Superior temporal gyrus (tissue), 1 donor: Measurements from ENCODE around the gene HMGN2.

Experiments
- DNase-seq: peaks from one replicate; pipeline ENCODE4 v3.0.0-alpha.2; 2016; ENCODE audit errors: extremely low spot score

The HMGN2 gene

GRCh38 chr1:26472320-26472900, at the start of gene HMGN2:
Gene HMGN2 (plus strand): TSS chr1:26472440. CDS start chr1:26472613, 173 bp downstream.
- peak; percentile 94 for DNase-seq

DNA sequence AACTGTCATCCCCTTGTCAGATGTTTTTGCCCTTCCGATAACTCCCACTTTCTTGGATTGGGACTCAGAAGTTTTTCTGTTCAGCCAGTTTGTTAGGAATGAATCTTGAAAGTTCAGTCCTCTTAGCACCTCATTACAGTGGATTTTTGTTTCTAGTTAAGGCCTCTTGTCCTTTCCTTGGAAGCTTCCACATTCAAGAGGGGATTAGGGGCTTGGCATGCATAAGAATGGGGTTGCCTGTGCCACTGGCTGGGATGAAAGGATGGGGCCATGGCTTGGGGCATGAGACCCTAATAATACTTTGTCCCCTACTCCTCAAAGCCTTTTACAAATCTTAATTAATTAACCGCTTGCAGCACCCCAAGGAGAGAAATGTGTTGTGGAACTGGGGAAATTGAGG, 42.5 kb upstream of the HMGN2 start:
- no peak for DNase-seq

DNA sequence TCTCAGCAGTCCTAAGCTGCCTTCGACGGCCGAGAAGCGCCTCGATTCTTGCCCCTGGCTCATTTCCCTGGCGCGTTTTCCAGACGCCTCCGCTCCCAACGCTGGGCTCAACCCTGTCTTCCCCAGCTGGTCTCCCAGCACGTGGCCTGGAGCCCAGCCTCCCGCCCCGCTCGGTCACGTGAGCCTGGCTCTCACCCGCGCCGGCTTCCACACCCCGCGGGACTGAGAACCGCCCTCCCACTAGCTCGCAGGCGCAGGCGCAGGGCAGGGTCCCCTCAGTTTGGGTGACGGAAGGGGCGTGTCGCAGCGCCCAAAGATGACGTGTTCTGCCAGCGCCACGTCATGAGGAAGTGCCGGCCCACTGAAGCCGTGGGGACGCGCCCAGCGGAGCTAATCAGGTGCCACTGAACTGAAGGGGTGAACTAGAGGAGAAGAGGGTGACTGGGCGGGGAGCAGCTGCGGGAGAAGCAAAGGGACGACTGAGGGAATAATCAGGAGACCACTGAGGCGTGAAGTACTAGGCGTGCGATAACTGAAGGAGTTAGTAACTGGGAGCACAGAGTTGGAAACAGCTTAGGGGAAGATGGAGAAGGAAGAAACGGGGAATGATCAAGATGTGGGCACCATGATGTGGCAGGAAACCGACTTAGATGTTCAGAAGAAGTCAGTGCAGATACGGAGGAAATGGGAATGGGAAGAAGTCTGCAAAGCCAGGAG, 40.1 kb upstream of the HMGN2 start, which contains the start of gene DHDDS:
DHDDS (plus strand) TSS at position 343 of the 717 bp plus-strand sequence. CDS start 625 bp downstream, outside the sequence.
- DNase-seq: peak; percentile 98

DNA sequence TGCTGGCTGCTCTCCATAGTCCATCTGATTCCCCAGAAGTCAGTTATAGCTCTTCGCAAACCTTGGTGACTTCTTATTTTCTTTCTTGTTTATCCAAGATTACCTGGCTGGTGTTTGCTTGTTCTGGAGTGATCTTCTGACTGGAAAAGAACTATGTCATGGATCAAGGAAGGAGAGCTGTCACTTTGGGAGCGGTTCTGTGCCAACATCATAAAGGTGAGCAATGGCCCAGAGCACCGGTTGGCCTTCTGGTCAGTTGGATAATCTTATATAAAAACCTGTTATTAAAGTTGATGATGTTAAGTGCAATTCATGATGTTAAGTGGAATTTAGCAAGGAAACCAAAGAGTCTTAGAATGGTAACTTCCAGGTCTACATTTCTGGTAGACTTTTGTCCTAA, 39.4 kb upstream of the HMGN2 start:
- no peak for DNase-seq

DNA sequence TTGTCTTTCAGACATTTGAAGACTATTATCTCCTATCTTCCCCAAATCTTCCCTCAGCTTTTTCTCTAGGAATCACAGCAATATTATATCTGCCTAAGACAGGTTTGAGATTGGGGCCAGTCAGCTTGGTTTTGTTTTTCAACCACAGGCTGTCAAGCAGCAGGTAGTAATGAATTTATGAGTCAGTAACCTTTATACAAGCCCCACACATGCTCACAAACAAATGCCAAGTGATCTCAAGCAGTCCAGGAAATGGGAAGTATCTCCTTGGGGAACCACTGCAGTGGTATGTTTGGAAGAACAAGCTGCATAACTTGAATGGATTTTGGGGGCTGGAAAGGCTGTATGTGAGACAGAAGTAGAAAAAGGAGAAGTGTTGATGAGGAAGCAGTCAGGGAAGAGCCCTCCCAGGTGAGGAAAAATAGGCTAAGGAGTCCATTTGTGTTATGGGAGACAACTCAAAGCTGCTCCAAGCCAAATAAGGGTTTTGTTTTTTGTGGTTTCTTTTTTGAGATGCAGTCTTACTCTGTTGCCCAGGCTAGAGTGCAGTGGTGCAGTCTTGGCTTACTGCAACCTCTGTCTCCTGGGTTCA, 38.0 kb upstream of the HMGN2 start:
- DNase-seq: no peak

DNA sequence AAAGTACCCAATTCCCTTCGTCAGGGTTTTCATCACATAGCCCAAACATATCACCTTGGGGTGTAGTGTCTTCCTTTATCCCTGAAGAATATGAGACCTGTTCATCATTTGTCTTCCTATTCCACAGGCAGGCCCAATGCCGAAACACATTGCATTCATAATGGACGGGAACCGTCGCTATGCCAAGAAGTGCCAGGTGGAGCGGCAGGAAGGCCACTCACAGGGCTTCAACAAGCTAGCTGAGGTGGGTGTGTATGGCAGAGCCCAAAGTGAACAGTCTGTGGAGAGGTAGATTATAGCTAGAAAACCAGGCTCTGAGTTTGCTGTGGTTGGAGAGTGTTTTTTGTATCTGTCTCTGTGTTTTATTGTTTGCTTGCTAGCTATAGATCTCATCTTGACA, 34.2 kb upstream of the HMGN2 start:
- no peak for DNase-seq

GRCh38 chr1:26440259-26440658, 32.0 kb upstream of the HMGN2 start:
- no peak for DNase-seq

DNA sequence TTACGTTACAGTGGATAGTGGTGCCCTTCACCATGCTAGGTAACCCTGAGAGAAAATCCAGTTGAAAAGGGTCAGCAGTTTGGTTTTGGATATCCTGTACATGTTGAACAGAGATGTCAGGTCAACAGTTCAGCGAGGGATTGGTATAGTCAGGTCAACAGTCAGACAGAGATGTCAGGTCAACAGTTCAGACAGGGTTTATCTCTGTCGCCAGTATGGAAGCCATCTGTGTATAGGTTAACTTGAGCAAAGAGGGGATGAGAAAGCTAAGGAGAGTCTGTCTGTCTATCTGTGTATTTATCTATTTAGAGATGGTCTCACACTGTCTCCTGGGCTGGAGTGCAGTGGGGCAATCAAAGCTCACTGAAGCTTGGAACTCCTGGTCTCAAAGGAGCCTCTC, 22.4 kb upstream of the HMGN2 start:
- DNase-seq: no peak

- no peak for DNase-seq
Observed at GRCh38 chr1:26450908-26451307, 21.3 kb upstream of the HMGN2 start.

DNA sequence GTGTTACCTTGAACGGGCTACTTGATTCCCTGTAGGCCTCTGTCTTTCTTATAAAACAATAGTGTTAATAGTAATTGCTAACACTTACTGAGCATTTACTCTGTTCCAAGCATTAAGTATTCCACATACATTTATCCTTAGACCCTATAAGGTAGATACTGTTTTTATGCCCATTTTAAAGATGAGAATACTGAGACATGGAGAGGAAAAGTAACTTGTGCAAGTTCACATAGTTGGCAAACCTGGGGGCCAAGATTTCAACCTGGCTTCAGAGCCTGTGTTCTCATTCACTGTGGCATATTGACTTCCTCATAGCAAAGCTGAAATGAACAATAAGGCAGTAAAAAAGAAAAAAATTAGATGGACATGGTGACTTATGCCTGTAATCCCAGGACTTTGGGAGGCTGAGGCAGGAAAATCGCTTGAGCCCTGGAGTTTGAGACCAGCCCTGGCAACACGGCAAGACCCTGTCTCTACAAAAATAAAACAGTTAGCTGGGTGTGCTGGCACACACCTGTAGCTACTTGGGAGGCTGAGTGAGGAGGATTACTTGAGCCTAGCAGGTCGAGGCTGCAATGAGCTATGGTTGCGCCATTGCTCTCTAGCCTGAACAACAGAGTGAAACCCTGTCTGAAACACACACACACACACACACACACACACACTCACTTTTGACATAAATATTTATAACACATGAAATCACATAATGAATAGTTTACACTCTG, 19.6 kb upstream of the HMGN2 start:
- no peak for DNase-seq

DNA sequence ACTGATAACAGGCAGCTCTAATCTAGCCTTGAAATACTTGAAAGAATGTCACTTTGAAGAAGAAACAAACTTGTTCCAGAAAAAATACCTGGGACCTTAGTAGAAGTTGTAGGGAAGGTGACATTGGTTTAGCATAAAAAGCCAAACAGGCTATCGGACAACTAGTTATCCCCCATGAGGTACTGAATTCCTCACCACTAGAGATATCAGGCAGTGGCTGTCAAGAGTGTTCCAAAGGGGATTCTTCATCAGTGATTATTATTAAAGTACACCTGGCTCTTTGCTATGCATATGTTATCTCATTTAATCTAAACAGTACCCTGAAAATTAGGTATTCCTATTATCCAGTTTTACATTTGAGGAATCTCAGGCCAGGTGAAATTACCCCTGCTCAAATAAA, 13.1 kb upstream of the HMGN2 start:
- no peak for DNase-seq

DNA sequence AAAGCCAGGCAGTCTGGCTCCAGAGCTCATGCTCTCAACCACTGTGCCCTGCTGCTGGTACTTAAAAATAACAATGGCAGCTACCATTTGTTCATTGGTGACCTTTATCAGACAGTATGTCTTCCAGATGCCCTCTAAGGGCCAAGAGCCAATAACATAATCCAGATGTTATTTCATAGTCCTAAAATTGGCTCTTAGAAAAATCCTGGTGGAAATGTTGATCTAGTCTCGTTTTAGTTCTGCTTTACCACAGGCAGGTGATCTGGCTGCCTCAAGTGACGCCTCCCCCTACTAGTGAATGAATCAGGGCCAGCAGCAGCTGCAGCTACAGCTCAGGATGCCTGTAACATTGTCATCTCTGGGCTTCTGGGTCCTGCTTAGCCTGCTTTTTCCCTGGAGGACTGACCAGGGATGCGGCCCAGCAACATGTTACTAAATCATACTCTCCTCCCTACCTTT, 12.6 kb upstream of the HMGN2 start:
- DNase-seq: no peak

DNA sequence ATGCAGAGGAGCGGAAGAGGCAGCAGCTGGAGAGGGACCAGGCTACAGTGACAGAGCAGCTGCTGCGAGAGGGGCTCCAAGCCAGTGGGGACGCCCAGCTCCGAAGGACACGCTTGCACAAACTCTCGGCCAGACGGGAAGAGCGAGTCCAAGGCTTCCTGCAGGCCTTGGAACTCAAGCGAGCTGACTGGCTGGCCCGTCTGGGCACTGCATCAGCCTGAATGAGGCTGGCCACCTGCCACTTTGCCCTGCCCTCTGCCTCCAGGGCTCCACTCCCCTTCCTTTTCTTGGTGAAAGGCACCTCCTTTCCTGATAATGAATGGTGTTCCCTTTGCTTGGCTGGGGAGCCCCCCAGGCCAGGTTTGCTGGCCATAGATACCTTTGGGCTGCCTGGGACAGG, 3.3 kb upstream of the HMGN2 start:
- no peak for DNase-seq

GRCh38 chr1:26469558-26469957, 2.7 kb upstream of the HMGN2 start:
- no peak for DNase-seq

DNA sequence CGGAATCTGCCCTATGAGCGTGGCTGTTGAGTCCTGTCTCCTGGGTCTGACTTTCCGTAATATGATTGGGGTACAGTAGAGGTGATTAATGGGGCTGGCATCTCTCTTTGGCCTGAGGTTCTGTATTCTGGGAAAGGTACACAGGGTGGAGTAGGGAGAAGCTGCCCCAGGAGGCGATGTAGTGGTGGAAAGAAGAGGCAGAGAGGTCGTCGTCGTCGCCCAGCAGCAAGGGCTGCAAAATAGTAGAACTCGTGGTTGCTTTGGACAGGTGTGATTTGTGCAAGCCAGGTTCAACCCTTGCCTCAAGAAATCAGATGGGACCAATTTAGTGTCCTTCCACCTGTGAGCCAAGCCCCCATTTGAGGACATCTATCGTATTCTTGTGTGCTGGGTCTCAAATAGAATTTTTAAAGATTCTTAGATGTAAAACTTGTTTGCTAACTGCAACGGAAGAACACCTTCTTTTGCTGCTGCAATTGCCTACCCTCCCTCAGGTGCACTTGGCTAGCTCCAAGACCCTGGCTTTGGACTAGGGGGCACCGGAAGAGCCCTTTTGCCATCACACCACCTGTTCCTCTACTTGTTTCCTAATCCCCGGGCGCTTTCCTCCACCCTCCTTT, 1.3 kb upstream of the HMGN2 start:
- peak; percentile 45 for DNase-seq

DNA sequence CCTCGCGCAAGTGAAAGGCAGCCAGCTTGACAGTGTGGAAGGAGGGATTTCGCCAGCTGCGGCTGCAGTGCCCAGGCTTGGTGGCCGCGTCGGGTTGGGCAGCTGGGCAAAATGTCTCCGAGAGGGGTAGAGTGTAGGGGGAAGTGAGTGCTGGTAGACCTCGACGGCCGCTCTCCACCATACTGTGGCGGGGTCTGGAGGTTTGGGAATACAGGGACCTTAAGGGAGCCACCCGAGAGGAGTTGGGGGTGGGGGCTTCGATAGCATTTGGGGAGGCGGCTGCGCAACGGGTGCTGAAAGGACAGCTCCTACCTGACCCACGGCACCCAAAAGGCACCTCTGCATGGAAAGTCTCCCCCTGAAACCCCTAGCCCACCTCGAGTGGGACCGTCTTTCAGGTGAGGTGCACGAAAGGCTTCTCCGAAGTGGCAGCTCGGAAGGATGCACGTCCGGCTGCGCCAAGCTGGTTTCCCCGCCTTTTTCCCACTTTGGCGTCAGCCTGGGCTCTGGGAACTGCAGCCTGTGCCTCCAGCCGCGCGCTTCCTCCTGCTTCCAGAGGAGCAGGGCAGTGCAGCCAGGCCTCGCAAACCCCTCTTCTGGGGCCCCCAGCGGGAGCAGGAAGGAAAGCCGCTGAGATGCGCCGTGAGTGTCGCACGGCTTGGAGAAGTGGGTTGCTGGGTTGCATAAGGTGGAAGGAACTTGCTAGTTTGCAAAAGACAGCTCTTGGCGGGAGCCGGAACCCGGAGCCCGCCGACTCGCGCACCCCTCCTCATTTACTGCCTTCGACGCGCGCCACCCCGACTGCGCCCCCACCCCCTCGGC, 531 bp upstream of the HMGN2 start:
- DNase-seq: peak; percentile 61

DNA sequence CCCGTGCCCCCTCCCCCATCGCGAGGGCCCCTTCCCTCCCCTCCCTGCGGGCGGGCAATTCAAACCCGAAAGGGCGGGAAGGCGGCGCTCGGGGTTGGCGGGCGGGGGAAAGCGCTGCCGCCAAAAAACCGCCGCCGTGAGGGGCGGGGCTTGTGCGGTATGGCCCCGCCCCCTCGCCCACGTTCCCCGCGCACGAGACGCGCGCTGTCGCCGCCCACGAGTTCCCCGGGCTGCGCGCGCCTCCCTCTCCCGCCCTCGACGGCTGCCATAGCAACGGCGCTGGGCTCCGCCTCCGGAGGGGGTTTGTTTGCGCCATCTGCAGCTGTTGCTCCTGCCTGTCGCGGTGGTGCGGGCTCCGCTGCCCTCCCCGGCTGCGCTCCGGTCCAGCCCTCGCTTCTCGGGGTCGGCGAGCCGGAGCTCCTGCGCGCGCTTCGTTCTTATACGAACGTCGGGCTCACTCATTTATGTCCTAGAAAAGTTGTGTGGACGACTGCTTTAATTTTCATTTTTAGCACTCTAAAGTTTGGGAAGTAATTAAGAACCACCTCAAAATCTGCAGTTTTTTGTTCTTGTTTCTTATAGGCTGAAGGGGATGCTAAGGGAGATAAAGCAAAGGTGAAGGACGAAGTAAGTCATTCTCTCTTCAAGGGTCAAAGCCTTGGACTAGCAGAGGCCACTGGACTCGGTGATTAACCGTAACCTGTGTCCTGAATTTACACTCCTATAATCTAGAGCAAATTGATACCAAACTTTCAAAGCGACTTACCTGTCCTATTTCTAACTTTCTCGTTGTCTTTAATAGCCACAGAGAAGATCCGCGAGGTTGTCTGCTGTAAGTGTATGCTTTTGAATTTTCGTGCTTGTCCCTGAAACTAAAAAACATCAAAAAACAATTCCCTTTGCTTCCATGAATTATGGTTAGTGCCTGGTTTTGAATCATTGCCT, 933 bp downstream of the HMGN2 start:
- peak; percentile 95 for DNase-seq

GRCh38 chr1:26474818-26475217, 2.6 kb downstream of the HMGN2 start:
- DNase-seq: no peak

- DNase-seq: no peak
Observed at GRCh38 chr1:26475989-26476388, 3.7 kb downstream of the HMGN2 start.

DNA sequence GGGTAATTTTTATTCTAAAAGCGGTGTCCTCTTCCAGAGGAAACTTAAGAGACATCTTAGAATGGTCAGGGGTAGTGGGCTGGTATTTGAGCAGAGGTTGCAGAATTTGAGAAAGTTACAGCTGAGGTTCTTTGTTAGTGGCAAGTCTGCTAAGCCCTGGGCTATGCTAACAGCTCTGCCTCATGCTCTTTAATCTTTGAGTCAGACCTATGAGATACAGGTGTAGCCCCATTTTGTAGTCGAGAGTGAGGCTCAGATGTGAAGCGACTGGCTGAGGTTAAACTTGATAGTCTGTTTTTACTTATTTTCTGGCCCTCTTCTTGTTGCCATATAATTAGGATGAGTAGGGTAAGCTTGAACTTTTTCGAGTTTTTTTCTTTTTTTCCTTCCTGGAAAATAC, 4.7 kb downstream of the HMGN2 start:
- no peak for DNase-seq
